ENCODE measurements around the gene DACT2. TPM values are rescaled to one million over a fixed set of nuclear protein-coding genes. Genes with fewer than 3 reads are reported as not detected.

The DACT2 gene
- total RNA-seq, 1 donor from 2014 or later: 0.36 TPM

GRCh38 chr6:168341280-168341900 lies 21.8 kb upstream of the DACT2 start:
- no peak overlapping the region for H3K27ac ChIP-seq
- no peaks in the 10 kb centered on the region for H3K36me3 ChIP-seq
- H3K4me1 Mint-ChIP-seq: peaks cover 19% of the 10 kb centered on the region
- no peaks in the 10 kb centered on the region for H3K9me3 Mint-ChIP-seq
- TF ChIP-seq EZH2 (IDR thresholded peaks at IDR 0.05) (no peak), CTCF (IDR thresholded peaks at IDR 0.05) (no peak), EZH2phosphoT487 (IDR thresholded peaks at IDR 0.05) (no peak)
- no peak overlapping the region for H2AFZ ChIP-seq (replicated peaks)
- no peaks in the 10 kb centered on the region for H3K9me3 ChIP-seq (ENCODE audit: low read depth)
- no peaks in the 10 kb centered on the region for H3K79me2 ChIP-seq (ENCODE audit: low read depth)
- H3K36me3 Mint-ChIP-seq: no peaks in the 10 kb centered on the region
- no peak overlapping the region for H3K9ac ChIP-seq
- H3K4me2 ChIP-seq: no peak overlapping the region
- H3K27me3 ChIP-seq: no peaks in the 10 kb centered on the region
- no peaks in the 10 kb centered on the region for H3K4me1 ChIP-seq
- no peak overlapping the region for H3K4me3 Mint-ChIP-seq
- no peak for DNase-seq (ENCODE audit: low spot score)
- no peaks in the 10 kb centered on the region for H3F3A ChIP-seq (ENCODE audit: low read depth)
- no peak overlapping the region for H3K27ac Mint-ChIP-seq
- no peak overlapping the region for H3K4me3 ChIP-seq
- H3K27me3 Mint-ChIP-seq (ENCODE audit: insufficient read depth, low read depth): peaks cover 2% of the 10 kb centered on the region
- no peaks in the 10 kb centered on the region for H4K20me1 ChIP-seq (ENCODE audit: low read depth)

GRCh38 chr6:168340819-168341218 lies 21.2 kb upstream of the DACT2 start:
- no peak overlapping the region for H3K27ac Mint-ChIP-seq
- no peak for DNase-seq (ENCODE audit: low spot score)

GRCh38 chr6:168338777-168339176 lies 19.2 kb upstream of the DACT2 start:
- H3K79me2 ChIP-seq (ENCODE audit: low read depth): no peaks in the 10 kb centered on the region
- H3K9me3 ChIP-seq (ENCODE audit: low read depth): no peaks in the 10 kb centered on the region
- TF ChIP-seq EZH2 (IDR thresholded peaks at IDR 0.05) (no peak), CTCF (IDR thresholded peaks at IDR 0.05) (no peak), EZH2phosphoT487 (IDR thresholded peaks at IDR 0.05) (no peak)
- DNase-seq (ENCODE audit: low spot score): no peak
- no peak overlapping the region for H2AFZ ChIP-seq (replicated peaks)
- no peaks in the 10 kb centered on the region for H3F3A ChIP-seq (ENCODE audit: low read depth)
- H3K4me3 ChIP-seq: no peak overlapping the region
- Mint-ChIP-seq H3K36me3 (no peaks in the 10 kb centered on the region), H3K4me1 (peaks cover 13% of the 10 kb centered on the region), H3K9me3 (no peaks in the 10 kb centered on the region), H3K27me3 (ENCODE audit: insufficient read depth, low read depth) (peaks cover 5% of the 10 kb centered on the region), H3K4me3 (no peak overlapping the region), H3K27ac (no peak overlapping the region)
- H3K27me3 ChIP-seq: no peaks in the 10 kb centered on the region
- no peaks in the 10 kb centered on the region for H3K36me3 ChIP-seq
- H3K27ac ChIP-seq: no peak overlapping the region
- H3K9ac ChIP-seq: no peak overlapping the region
- no peak overlapping the region for H3K4me2 ChIP-seq
- no peaks in the 10 kb centered on the region for H4K20me1 ChIP-seq (ENCODE audit: low read depth)
- no peaks in the 10 kb centered on the region for H3K4me1 ChIP-seq

More at GRCh38 chr6:168340819-168341218, 21.2 kb upstream of the DACT2 start:
- Histone ChIP-seq H4K20me1 (ENCODE audit: low read depth) (no peaks in the 10 kb centered on the region), H3K36me3 (no peaks in the 10 kb centered on the region), H2AFZ (replicated peaks) (no peak overlapping the region), H3F3A (ENCODE audit: low read depth) (no peaks in the 10 kb centered on the region), H3K4me3 (no peak overlapping the region), H3K4me1 (no peaks in the 10 kb centered on the region), H3K79me2 (ENCODE audit: low read depth) (no peaks in the 10 kb centered on the region), H3K9ac (no peak overlapping the region), H3K4me2 (no peak overlapping the region), H3K27me3 (no peaks in the 10 kb centered on the region), H3K9me3 (ENCODE audit: low read depth) (no peaks in the 10 kb centered on the region), H3K27ac (no peak overlapping the region)
- no peak for TF ChIP-seq EZH2 (IDR thresholded peaks at IDR 0.05)
- TF ChIP-seq EZH2phosphoT487 (IDR thresholded peaks at IDR 0.05): no peak
- no peak for TF ChIP-seq CTCF (IDR thresholded peaks at IDR 0.05)
- Mint-ChIP-seq H3K27me3 (ENCODE audit: insufficient read depth, low read depth) (peaks cover 2% of the 10 kb centered on the region), H3K9me3 (no peaks in the 10 kb centered on the region), H3K36me3 (no peaks in the 10 kb centered on the region), H3K4me1 (peaks cover 19% of the 10 kb centered on the region), H3K4me3 (no peak overlapping the region)

Measured in neural progenitor cell (in vitro differentiated cells).